ENCODE measurements around the gene KRT1. TPM values are rescaled to one million over a fixed set of nuclear protein-coding genes. Genes with fewer than 3 reads are reported as not detected.

The KRT1 gene
- total RNA-seq, 4 donors from 2014 or later = 4,815 to 9,656 (median 5,822) TPM

DNA sequence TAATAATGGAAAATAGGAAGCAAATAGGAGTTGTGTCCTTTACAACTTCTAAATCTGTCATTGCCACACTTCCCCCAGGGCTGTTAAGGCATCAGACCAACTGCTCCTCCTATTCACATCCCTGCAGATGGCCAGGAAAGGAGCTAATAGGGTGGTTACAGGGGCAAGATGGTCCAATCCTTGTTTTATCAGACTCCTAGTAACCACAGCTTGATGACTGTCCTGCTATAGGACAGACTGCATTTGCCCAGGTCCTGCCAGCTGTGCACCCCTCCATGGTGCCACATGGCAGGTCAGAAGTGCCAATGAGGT lies 17.3 kb downstream of the KRT1 start:
- Histone ChIP-seq H3K27ac (peak overlapping the region; percentile 73), H3K4me3 (no peak overlapping the region), H3K9me3 (no peaks in the 10 kb centered on the region), H3K27me3 (peaks cover 4% of the 10 kb centered on the region), H3K4me1 (peaks cover 21% of the 10 kb centered on the region), H3K36me3 (no peaks in the 10 kb centered on the region)
- DNase-seq (ENCODE audit: low spot score in 2 of 2) = no peak
- TF ChIP-seq, protein P1, sequence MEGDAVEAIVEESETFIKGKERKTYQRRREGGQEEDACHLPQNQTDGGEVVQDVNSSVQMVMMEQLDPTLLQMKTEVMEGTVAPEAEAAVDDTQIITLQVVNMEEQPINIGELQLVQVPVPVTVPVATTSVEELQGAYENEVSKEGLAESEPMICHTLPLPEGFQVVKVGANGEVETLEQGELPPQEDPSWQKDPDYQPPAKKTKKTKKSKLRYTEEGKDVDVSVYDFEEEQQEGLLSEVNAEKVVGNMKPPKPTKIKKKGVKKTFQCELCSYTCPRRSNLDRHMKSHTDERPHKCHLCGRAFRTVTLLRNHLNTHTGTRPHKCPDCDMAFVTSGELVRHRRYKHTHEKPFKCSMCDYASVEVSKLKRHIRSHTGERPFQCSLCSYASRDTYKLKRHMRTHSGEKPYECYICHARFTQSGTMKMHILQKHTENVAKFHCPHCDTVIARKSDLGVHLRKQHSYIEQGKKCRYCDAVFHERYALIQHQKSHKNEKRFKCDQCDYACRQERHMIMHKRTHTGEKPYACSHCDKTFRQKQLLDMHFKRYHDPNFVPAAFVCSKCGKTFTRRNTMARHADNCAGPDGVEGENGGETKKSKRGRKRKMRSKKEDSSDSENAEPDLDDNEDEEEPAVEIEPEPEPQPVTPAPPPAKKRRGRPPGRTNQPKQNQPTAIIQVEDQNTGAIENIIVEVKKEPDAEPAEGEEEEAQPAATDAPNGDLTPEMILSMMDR (IDR thresholded peaks at IDR 0.05) = no peak
- no peak for TF ChIP-seq POLR2AphosphoS5 (IDR thresholded peaks at IDR 0.05)
- TF ChIP-seq EP300 (IDR thresholded peaks at IDR 0.05) = no peak
- TF ChIP-seq POLR2A (IDR thresholded peaks at IDR 0.05) = no peak

DNA sequence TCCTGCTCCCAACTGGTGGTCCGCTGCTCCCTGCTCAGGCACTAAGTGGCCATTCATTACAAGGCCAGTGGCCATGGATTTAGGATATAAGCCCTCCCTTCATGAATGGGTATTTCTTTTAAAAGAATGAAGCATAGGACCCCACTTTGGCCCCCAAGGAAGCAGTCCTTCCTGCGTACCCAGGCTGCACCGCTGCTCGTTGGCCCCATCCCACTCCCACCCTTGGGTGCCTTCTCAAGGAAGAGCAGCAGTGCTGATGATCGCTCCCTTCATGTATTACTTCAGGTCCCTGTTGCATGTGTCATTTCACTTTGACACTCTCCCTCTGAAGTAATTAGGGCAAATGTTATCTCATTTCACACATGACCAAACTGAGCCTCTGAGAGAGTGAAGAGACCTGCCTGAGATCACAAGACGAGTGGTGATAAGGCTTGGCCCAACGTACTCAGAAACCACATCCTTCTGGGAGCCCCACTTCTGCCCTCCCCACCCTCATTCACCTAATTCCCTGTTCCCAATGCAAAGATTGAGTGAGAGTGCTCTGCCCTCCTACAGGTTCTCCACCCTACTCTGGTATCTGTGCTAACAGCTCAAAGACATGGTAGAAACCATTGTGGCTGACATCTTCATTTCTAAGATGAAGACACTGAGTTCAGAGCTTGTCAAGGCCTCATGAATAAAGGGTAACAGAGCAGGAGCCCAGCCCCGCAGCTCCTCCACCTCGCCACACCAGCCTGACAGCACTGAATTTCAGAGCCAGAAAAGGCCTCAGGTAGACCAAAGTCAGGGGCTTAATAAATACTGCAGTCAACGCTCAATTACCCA lies 17.9 kb downstream of the KRT1 start:
- Histone ChIP-seq H3K9me3 (no peaks in the 10 kb centered on the region), H3K4me3 (no peak overlapping the region), H3K27me3 (peaks cover 4% of the 10 kb centered on the region), H3K27ac (peak overlapping the region; percentile 73), H3K4me1 (peaks cover 21% of the 10 kb centered on the region), H3K36me3 (no peaks in the 10 kb centered on the region)
- DNase-seq (ENCODE audit: low spot score in 2 of 2) = no peak
- WGBS = 75% methylated on average over 10 of the region's 10 CpGs
- TF ChIP-seq, protein P1 (IDR thresholded peaks at IDR 0.05) = no peak
- TF ChIP-seq POLR2AphosphoS5 (IDR thresholded peaks at IDR 0.05) (no peak), EP300 (IDR thresholded peaks at IDR 0.05) (no peak), POLR2A (IDR thresholded peaks at IDR 0.05) (no peak)

DNA sequence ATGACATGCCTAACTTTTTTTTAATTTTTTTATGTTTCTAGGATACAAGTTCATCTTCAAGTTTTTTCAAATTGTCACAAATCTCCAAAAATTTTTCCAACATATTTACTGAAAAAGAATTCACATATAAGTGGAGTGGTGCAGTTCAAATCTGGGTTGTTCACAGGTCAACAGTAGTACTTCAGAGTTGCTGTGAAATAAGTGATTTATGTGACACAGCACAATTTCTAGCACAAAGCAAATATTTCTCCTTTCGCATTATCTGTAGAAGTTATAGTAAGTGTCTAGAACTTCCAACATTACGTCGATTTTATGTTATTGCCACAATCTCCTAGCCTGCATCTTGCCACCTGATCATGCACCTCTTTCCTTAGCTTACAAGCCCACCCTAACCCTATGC lies 18.5 kb downstream of the KRT1 start:
- 96% methylated on average over 3 of the region's 3 CpGs for WGBS
- Histone ChIP-seq H3K4me1 (peaks cover 22% of the 10 kb centered on the region), H3K36me3 (no peaks in the 10 kb centered on the region), H3K27me3 (peaks cover 4% of the 10 kb centered on the region), H3K9me3 (no peaks in the 10 kb centered on the region), H3K4me3 (no peak overlapping the region), H3K27ac (peak overlapping the region; percentile 24)
- TF ChIP-seq, protein P1 (IDR thresholded peaks at IDR 0.05) = no peak
- TF ChIP-seq POLR2A (IDR thresholded peaks at IDR 0.05) (no peak), POLR2AphosphoS5 (IDR thresholded peaks at IDR 0.05) (no peak), EP300 (IDR thresholded peaks at IDR 0.05) (no peak)
- DNase-seq (ENCODE audit: low spot score in 2 of 2) = no peak

DNA sequence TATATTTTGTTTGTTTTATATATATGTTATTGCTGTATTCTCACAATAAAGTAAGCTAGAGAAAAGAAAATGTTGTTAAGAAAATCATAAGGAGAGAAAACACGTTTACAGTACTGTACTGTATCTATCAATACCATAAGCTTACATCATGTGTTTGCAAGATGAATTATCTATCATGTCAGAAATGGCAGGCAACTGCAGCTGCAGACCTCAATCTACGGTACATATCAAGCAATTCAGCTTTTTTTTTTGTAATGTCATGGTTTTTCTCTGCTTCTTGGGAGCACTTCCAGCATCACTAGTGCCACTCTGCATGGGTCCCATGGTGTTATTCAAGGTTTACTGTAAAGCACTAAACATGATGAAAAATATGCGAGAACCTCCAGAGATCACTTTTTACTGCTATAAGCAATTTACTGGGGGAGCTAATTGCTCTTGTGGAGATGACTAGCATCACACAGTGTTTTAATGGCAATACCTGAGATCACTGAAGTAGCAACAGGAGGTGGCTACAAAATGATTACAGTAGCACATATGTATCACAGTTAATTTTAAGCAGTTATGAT lies 19.2 kb downstream of the KRT1 start:
- Histone ChIP-seq H3K27ac (no peak overlapping the region), H3K4me3 (no peak overlapping the region), H3K4me1 (peaks cover 29% of the 10 kb centered on the region), H3K36me3 (no peaks in the 10 kb centered on the region), H3K9me3 (no peaks in the 10 kb centered on the region), H3K27me3 (peaks cover 4% of the 10 kb centered on the region)
- 66% methylated on average over 3 of the region's 3 CpGs for WGBS
- no peak for DNase-seq (ENCODE audit: low spot score in 2 of 2)
- TF ChIP-seq EP300 (IDR thresholded peaks at IDR 0.05) (no peak), POLR2AphosphoS5 (IDR thresholded peaks at IDR 0.05) (no peak), POLR2A (IDR thresholded peaks at IDR 0.05) (no peak)
- TF ChIP-seq, protein P1 (IDR thresholded peaks at IDR 0.05) = no peak

DNA sequence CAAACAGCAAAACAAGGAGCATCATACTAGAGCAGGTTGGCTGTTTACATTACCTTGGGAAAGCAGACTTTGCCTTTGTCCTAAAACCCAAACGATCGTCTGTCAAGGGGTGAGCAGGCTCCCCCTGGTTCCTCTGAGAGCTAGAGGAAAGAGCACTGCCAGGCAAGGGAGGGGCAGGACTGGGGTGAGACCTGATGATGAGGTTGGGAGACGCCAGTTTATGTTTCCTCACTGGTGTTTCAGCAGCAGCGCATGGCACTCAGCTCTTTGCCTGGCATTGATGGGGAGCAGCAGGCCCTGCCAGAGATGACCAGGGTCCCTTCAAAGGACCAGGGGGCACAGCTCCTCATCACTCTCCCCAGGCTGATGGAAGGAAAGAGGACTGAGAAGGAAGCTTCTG lies 20.3 kb downstream of the KRT1 start:
- Histone ChIP-seq H3K9me3 (no peaks in the 10 kb centered on the region), H3K4me1 (peaks cover 39% of the 10 kb centered on the region), H3K4me3 (no peak overlapping the region), H3K27ac (peak overlapping the region; percentile 22), H3K36me3 (no peaks in the 10 kb centered on the region), H3K27me3 (no peaks in the 10 kb centered on the region)
- TF ChIP-seq POLR2AphosphoS5 (IDR thresholded peaks at IDR 0.05) = no peak
- no peak for TF ChIP-seq POLR2A (IDR thresholded peaks at IDR 0.05)
- no peak for TF ChIP-seq EP300 (IDR thresholded peaks at IDR 0.05)
- TF ChIP-seq, protein P1 (IDR thresholded peaks at IDR 0.05) = no peak
- WGBS = 54% methylated on average over 4 of the region's 4 CpGs
- no peak for DNase-seq (ENCODE audit: low spot score in 2 of 2)

Data from suprapubic skin (tissue), 4 donors.